ENCODE results near the gene ASXL3.

- TF ChIP-seq, protein P1, sequence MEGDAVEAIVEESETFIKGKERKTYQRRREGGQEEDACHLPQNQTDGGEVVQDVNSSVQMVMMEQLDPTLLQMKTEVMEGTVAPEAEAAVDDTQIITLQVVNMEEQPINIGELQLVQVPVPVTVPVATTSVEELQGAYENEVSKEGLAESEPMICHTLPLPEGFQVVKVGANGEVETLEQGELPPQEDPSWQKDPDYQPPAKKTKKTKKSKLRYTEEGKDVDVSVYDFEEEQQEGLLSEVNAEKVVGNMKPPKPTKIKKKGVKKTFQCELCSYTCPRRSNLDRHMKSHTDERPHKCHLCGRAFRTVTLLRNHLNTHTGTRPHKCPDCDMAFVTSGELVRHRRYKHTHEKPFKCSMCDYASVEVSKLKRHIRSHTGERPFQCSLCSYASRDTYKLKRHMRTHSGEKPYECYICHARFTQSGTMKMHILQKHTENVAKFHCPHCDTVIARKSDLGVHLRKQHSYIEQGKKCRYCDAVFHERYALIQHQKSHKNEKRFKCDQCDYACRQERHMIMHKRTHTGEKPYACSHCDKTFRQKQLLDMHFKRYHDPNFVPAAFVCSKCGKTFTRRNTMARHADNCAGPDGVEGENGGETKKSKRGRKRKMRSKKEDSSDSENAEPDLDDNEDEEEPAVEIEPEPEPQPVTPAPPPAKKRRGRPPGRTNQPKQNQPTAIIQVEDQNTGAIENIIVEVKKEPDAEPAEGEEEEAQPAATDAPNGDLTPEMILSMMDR (IDR thresholded peaks at IDR 0.05; ENCODE audit: low read length), result no peak
- no peak for TF ChIP-seq EZH2 (IDR thresholded peaks at IDR 0.05; ENCODE audit: borderline replicate concordance, low read length)
Observed at GRCh38 chr18:33755931-33756560, 178.0 kb downstream of the ASXL3 start.

Measured in OCI-LY1 (cell line).